DMS153 treated with DMSO at 0.1 percent for 48 hours (cell line): Measurements from ENCODE around the gene RNF217.
"Not testable (repeated sequence)": the region's sequence is repeated elsewhere in the genome, so short reads cannot be mapped to it uniquely, and the experiment has no call there.

Experiments
- DNase-seq: peaks from one replicate; lab custom pipeline; 2025; ENCODE audit not compliant: unreplicated experiment; lab: John Stamatoyannopoulos, UW

The RNF217 gene

GRCh38 chr6:125013938-125014660 lies 51.9 kb downstream of the RNF217 start:
- peak; percentile 35 for DNase-seq

DNA sequence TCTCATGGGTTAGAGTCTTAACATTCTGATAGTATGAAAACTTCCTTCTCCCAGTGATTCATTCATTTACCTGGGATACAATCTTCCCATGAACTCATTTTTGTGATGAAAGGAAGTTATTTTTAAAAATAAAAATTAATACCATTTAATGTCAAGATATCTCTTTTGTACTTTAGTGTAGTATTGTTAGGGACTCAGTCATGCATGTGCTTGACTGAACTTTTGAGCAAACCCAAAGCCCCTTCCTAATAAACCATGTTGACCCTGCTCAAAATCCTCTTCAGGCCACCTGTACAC lies 52.4 kb downstream of the RNF217 start:
- DNase-seq = no peak

- no peak for DNase-seq
These were observed 52.9 kb downstream of the RNF217 start for GRCh38 chr6:125015152-125015551.

DNA sequence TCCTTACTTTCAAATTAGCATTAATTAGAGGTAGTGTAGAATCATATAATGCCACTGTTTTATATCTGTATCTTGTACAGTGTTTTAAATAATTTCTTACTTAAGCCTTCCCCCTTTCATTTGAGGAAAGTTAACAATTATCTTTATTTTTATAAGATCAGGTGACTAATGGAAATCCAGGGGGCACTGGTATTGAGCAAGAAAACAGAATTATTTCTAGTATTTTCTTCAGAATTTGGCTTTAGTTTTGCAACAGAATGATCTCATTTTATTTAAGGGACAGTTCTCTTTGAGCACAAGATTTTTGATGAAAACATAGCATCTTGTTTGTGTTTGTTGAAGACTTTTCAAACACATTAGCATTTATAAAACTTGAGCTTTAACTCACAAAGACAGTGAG lies 55.9 kb downstream of the RNF217 start:
- DNase-seq = no peak

DNA sequence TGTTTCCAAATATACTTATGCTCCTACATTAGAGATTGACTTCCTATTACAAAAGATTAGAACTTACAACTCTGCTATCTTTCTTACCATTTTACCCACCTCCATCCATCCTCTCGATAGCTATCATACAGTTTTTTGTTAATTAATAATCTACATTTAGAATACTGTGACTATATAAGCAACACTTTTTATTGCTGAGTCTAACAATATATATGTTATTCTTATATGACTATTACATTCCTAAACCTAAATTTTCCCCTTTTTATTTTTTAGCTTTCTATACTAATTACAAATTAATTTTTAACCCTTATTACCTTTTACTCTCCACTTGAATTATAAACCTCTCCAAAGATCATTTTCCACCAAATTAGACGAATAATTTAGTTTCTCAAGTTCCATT lies 57.0 kb downstream of the RNF217 start:
- DNase-seq = no peak

DNA sequence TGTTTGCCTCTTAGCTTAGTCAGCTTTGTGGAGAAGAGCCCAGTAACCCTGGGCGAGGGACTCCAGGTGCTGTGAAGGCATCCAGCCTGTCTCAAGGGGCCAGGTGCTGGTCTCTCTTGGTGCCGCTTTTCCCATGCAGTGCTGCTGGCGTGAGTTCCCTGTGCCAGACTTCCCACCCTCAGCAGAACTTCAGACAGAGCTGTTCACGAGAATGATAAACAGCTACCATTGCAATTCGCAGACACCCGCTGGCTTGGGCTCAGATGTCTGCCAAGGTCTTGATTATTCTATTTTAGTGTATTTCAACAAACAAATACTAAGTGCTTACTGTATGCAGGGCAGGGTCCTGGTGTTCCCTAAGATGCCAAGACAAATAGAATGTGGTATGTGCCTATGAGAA lies 57.7 kb downstream of the RNF217 start:
- DNase-seq = no peak

GRCh38 chr6:125020385-125020784 lies 58.1 kb downstream of the RNF217 start:
- DNase-seq = no peak

GRCh38 chr6:125022391-125022989 lies 60.3 kb downstream of the RNF217 start:
- no peak for DNase-seq

DNA sequence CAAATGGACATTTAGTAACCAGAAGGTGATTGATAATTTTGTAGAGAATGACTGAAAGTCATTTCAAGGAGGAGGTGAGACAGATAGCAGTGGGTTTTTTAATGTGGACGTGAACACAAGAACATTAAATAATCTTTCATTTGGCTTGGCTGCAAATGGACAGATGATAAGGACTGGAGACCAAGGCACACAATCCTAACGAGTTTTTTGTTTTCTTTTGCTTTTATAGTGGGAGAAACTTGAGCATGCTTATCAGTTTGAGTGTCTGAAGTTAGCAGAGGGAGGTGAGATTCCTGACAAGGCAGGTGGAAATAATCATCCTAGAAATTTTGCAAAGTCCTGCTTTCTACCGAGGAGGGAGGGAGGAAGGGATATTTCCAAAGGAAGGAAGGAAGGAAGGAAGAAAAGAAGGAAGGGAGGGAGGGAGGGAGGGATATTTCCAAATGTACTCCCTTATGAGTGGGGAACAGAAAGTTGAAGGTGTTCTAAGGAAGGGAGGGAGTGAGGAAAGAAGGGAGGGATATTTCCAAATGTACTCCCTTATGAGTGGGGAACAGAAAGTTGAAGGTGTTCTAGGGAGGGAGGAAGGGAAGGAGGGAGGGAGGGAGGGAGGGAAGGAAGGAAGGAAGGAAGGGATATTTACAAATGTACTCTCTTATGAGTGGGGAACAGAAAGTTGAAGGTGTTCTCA lies 63.1 kb downstream of the RNF217 start:
- DNase-seq = no peak

- no peak for DNase-seq
These were observed 65.0 kb downstream of the RNF217 start for GRCh38 chr6:125027287-125027686.

- DNase-seq = no peak
These were observed 68.7 kb downstream of the RNF217 start for GRCh38 chr6:125030969-125031368.

DNA sequence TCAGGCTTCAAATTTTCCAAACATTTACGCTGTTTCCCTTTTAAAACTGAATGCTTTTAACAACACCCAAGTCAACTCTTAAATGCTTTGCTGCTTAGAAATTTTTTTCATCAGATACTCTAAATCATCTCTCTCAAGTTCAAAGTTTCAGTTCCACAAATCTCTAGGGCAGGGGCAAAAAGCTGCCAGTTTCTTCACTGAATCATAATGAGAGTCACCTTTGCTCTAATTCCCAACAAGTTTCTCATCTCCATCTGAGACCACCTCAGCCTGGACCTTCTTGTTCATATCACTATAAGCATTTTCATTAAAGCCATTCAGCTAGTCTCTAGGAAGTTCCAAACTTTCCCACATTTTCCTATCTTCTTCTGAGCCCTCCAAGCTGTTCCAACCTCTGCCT lies 69.1 kb downstream of the RNF217 start:
- DNase-seq = no peak

DNA sequence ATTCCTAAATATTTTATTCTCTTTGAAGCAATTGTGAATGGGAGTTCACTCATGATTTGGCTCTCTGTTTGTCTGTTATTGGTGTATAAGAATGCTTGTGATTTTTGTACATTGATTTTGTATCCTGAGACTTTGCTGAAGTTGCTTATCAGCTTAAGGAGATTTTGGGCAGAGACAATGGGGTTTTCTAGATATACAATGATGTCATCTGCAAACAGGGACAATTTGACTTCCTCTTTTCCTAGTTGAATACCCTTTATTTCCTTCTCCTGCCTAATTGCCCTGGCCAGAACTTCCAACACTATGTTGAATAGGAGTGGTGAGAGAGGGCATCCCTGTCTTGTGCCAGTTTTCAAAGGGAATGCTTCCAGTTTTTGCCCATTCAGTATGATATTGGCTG lies 72.7 kb downstream of the RNF217 start:
- not testable (repeated sequence) for DNase-seq

- DNase-seq = not testable (repeated sequence)
These were observed 74.2 kb downstream of the RNF217 start for GRCh38 chr6:125036486-125036885.

- DNase-seq = no peak
These were observed 75.6 kb downstream of the RNF217 start for GRCh38 chr6:125037827-125038226.

DNA sequence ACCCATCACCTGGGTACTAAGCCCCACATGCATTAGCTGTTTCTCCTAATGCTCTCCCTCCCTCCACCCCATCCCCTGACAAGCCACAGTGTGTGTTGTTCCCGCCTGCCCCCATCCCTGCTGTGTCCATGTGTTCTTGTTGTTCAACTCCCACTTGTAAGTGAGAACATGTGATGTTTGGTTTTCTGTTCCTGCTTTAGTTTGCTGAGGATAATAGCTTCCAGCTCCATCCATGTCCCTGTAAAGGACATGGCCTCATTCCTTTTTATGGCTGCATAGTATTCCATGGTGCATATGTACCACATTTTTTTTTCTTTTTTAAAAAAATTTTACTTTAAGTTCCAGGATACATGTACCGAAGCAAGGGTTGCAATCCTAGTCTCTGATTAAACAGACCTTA lies 76.7 kb downstream of the RNF217 start:
- no peak for DNase-seq

DNA sequence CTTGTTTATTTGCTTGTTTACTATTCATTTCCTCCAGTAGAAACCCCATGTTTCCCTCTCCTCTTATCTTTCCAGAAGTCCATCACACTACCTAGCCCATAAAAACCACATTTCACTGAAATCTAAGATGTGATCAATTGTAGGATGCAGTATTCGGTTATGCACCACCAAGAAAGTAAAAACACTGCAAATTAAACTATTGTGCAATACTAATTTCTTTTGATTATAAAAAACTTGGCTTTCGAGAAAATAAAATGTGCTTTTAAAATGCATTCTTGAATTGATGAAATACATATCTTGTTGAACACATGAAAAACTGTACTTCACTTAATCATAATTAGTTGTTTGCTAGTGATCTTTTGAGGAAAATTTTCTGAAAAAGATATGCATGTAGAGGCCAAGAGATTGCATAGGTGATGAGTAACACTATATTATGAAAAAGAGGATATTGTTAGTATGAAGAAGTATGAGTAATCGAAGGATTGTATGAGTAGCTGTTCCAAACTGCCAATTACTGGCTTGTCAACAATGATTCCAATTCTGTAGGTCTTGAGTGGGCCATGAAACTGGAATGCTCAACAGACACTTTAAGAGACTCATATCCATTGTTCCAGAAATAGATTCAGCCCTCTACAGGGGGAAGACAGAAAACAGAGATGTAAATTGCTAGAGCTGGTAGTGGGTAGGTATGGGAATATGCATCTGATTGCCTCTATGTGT lies 79.7 kb downstream of the RNF217 start:
- DNase-seq = no peak

DNA sequence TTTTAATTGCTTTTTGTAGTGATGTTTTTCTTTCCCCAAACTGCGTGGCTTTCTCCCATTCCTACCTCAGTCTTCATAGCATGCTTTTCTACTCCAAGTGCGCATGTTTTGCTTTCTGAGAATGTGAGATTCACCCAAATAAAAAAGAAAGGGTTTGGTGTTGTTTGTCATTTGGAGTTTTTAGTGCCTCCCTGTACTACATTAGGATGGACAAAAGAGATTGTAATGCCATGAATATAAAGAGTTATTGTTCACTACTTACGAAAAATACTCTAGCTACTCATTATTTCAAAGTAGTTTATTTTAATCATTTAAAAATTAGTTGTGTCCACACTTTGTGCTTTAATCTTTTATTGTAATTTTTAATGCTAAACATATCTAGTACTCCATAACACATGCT lies 81.8 kb downstream of the RNF217 start:
- no peak for DNase-seq

GRCh38 chr6:125044667-125045066 lies 82.4 kb downstream of the RNF217 start:
- DNase-seq = no peak

GRCh38 chr6:125046107-125046925 lies 84.1 kb downstream of the RNF217 start:
- DNase-seq = no peak

DNA sequence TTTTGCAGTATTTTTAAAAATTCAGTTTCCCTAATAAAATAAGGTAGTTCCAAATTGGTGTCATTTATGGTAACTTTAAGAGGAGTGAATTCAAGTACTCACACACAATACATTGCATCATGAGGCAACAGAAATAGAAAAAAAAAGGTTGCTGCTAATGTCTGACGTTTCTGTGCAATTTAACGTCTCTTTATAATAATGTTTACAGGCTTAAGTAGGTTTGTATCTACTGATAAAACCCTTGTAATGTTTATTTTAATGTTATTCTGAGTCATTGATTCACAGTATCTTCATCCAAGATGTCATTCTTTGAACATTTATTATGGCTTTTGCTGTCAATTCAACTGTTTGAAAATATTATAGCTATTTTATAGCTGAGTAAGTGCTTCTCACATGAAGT lies 86.0 kb downstream of the RNF217 start:
- no peak for DNase-seq
